IMR-90 (cell line): ENCODE results near the gene ACAD11. TPM values are rescaled to one million over a fixed set of nuclear protein-coding genes. Genes with fewer than 3 reads are reported as not detected.

Experiments used
- ATAC-seq: fragments of 200-7000 bp; cut with Tn5 transposase; 2 replicates; pipeline ENCODE4 v1.9.1; 2020; ENCODE audit warnings: low read depth, mild to moderate bottlenecking, moderate library complexity
- BruUV-seq: library from RNA; stranded (reverse); fragments of 400-500 nt; replicated peaks from 2 replicates; lab custom pipeline; 2021; lab: Mats Ljungman, UMichigan
- CTCF ChIA-PET: fragments of 300-600 bp; formaldehyde crosslinking; extraction: SDS; loops from one replicate; lab custom pipeline; 2021; ENCODE audit warnings: antibody characterized with exemption; lab: Yijun Ruan, JAX
- POLR2A ChIA-PET: fragments of 300-600 bp; sonication (Branson Sonifier 250); formaldehyde crosslinking; loops from one replicate; lab custom pipeline; 2022; ENCODE audit warnings: antibody characterized with exemption; ENCODE audit not compliant: unreplicated experiment; lab: Charles Lee
- DNase-seq: peaks from one replicate; pipeline ENCODE4 v3.0.0; 2013
- H2AFZ ChIP-seq: replicated peaks from 2 replicates; pipeline ENCODE3; 2013; ENCODE audit warnings: low read length, mild to moderate bottlenecking; ENCODE audit not compliant: poor library complexity
- H2AK5ac ChIP-seq: 2 replicates; pipeline ENCODE4 v1.6.1; 2013; ENCODE audit warnings: low read depth, low read length, inconsistent platforms
- H2AK9ac ChIP-seq: replicated peaks from 2 replicates; pipeline ENCODE3; 2013; ENCODE audit warnings: mild to moderate bottlenecking, low read depth, low read length, moderate library complexity; ENCODE audit not compliant: poor library complexity
- H2BK120ac ChIP-seq: 2 replicates; pipeline ENCODE4 v1.6.1; 2013; ENCODE audit warnings: low read depth, low read length, inconsistent platforms
- H2BK15ac ChIP-seq: 3 replicates; pipeline ENCODE4 v1.6.1; 2013; ENCODE audit warnings: low read depth, low read length, inconsistent platforms
- H2BK20ac ChIP-seq: 2 replicates; pipeline ENCODE4 v1.6.1; 2013; ENCODE audit warnings: low read depth, mild to moderate bottlenecking, inconsistent platforms, low read length, moderate library complexity
- H2BK5ac ChIP-seq: 2 replicates; pipeline ENCODE4 v1.6.1; 2013; ENCODE audit warnings: mild to moderate bottlenecking, low read depth, low read length, inconsistent platforms; ENCODE audit not compliant: poor library complexity, severe bottlenecking
- H3K14ac ChIP-seq: replicated peaks from 2 replicates; pipeline ENCODE4 v1.6.1; 2013; ENCODE audit warnings: low read depth, low read length, inconsistent platforms
- H3K18ac ChIP-seq: 2 replicates; pipeline ENCODE4 v1.6.1; 2013; ENCODE audit warnings: low read depth, low read length, control low read depth
- H3K23ac ChIP-seq: 2 replicates; pipeline ENCODE4 v1.6.1; 2013; ENCODE audit warnings: low read depth, low read length, inconsistent platforms
- H3K27ac ChIP-seq: 2 replicates; pipeline ENCODE4 v1.5.1; 2013; ENCODE audit warnings: mild to moderate bottlenecking, control low read depth, low read length; ENCODE audit not compliant: insufficient read depth
- H3K27me3 ChIP-seq: 2 replicates; pipeline ENCODE4 v1.6.1; 2013; ENCODE audit warnings: low read length; ENCODE audit not compliant: control insufficient read depth, insufficient read depth
- H3K36me3 ChIP-seq: 2 replicates; pipeline ENCODE4 v1.6.1; 2013; ENCODE audit warnings: low read length, mixed read lengths; ENCODE audit not compliant: control insufficient read depth, insufficient read depth
- H3K4ac ChIP-seq: 2 replicates; pipeline ENCODE4 v1.6.1; 2013; ENCODE audit warnings: low read depth, low read length, inconsistent platforms
- H3K4me1 ChIP-seq: 2 replicates; pipeline ENCODE4 v1.6.1; 2013; ENCODE audit warnings: low read length, mixed read lengths; ENCODE audit not compliant: control insufficient read depth, insufficient read depth
- H3K4me2 ChIP-seq: 2 replicates; pipeline ENCODE4 v1.6.1; 2013; ENCODE audit warnings: low read depth, mild to moderate bottlenecking, control low read depth, low read length, moderate library complexity
- H3K4me3 ChIP-seq: 2 replicates; pipeline ENCODE4 v1.5.1; 2013; ENCODE audit warnings: low read depth, mild to moderate bottlenecking, control low read depth, low read length, moderate library complexity; ENCODE audit not compliant: insufficient read depth
- H3K56ac ChIP-seq: 2 replicates; pipeline ENCODE4 v1.6.1; 2013; ENCODE audit warnings: low read length, inconsistent platforms; ENCODE audit not compliant: insufficient read depth; ENCODE audit errors: extremely low read depth
- H3K79me1 ChIP-seq, 2 experiments: 2 replicates each; pipeline ENCODE4 v1.6.1; 2013; ENCODE audit warnings: low read length in 2 of 2, inconsistent platforms in 1 of 2, low read depth in 1 of 2
- H3K9ac ChIP-seq: 2 replicates; pipeline ENCODE4 v1.6.1; 2013; ENCODE audit warnings: low read depth, low read length, control low read depth
- H3K9me1 ChIP-seq: 2 replicates; pipeline ENCODE4 v1.6.1; 2013; ENCODE audit warnings: low read length, inconsistent platforms; ENCODE audit not compliant: insufficient read depth
- H3K9me3 ChIP-seq: 2 replicates; pipeline ENCODE4 v1.6.1; 2013; ENCODE audit warnings: low read length; ENCODE audit not compliant: control insufficient read depth, insufficient read depth
- H4K20me1 ChIP-seq: 2 replicates; pipeline ENCODE4 v1.6.1; 2013; ENCODE audit warnings: low read length, inconsistent platforms; ENCODE audit not compliant: insufficient read depth
- H4K5ac ChIP-seq: 2 replicates; pipeline ENCODE4 v1.6.1; 2013; ENCODE audit warnings: mild to moderate bottlenecking, low read depth, low read length, control low read depth
- H4K8ac ChIP-seq, 2 experiments: 2 replicates each; pipeline ENCODE4 v1.6.1; 2013; ENCODE audit warnings: low read depth in 2 of 2, low read length in 2 of 2, control low read depth in 1 of 2, inconsistent platforms in 1 of 2
- H4K91ac ChIP-seq: 2 replicates; pipeline ENCODE4 v1.6.1; 2013; ENCODE audit warnings: low read depth, low read length, inconsistent platforms; ENCODE audit not compliant: insufficient read depth
- BHLHE40 ChIP-seq: fragments of 150-350 bp; IDR thresholded peaks from 2 replicates; pipeline ENCODE4 v1.6.1; 2016; ENCODE audit warnings: mild to moderate bottlenecking, low read depth, low read length
- CEBPB ChIP-seq: IDR thresholded peaks from 2 replicates; pipeline ENCODE4 v1.6.1; 2012; ENCODE audit warnings: low read depth, low read length, improper control_type of control experiment
- CHD1 ChIP-seq: IDR thresholded peaks from 2 replicates; pipeline ENCODE4 v1.6.1; 2012; ENCODE audit warnings: low read depth, low read length, improper control_type of control experiment
- FOS ChIP-seq: fragments of 150-350 bp; IDR thresholded peaks from 2 replicates; pipeline ENCODE4 v1.6.1; 2016; ENCODE audit warnings: low read depth, low read length
- MAFK ChIP-seq: IDR thresholded peaks from 2 replicates; pipeline ENCODE4 v1.6.1; 2012; ENCODE audit warnings: low read depth, low read length, improper control_type of control experiment
- MAZ ChIP-seq: IDR thresholded peaks from 2 replicates; pipeline ENCODE4 v1.6.1; 2012; ENCODE audit warnings: low read depth, mild to moderate bottlenecking, low read length, improper control_type of control experiment, moderate library complexity, borderline replicate concordance
- MXI1 ChIP-seq: IDR thresholded peaks from 2 replicates; pipeline ENCODE4 v1.6.1; 2012; ENCODE audit warnings: low read depth, mild to moderate bottlenecking, low read length, moderate library complexity, borderline replicate concordance
- NFE2L2 ChIP-seq: fragments of 150-350 bp; IDR thresholded peaks from 2 replicates; pipeline ENCODE4 v1.6.1; 2016; ENCODE audit warnings: low read depth, mild to moderate bottlenecking, low read length
- POLR2A ChIP-seq: IDR thresholded peaks from 2 replicates; pipeline ENCODE4 v1.6.1; 2012; ENCODE audit warnings: mild to moderate bottlenecking, low read depth, low read length
- RAD21 ChIP-seq: IDR thresholded peaks from 2 replicates; pipeline ENCODE4 v1.6.1; 2012; ENCODE audit warnings: low read length, improper control_type of control experiment
- RCOR1 ChIP-seq: IDR thresholded peaks from 2 replicates; pipeline ENCODE4 v1.6.1; 2012; ENCODE audit warnings: mild to moderate bottlenecking, low read length, improper control_type of control experiment; ENCODE audit not compliant: insufficient replicate concordance
- RFX5 ChIP-seq: IDR thresholded peaks from 2 replicates; pipeline ENCODE4 v1.8.0; 2012; ENCODE audit warnings: low read depth, mild to moderate bottlenecking, low read length, moderate library complexity
- SMC3 ChIP-seq: fragments of 150-350 bp; IDR thresholded peaks from 2 replicates; pipeline ENCODE4 v1.6.1; 2016; ENCODE audit warnings: low read depth, mild to moderate bottlenecking, antibody characterized with exemption, low read length, moderate library complexity
- WGBS, 2 experiments: methylation state at CpG; one replicate each; pipeline versions ENCODE4 v1.1.5 to v1.1.7; 2013; ENCODE audit warnings: missing lambda C conversion rate in 2 of 2; ENCODE audit not compliant: insufficient read length in 1 of 2; ENCODE audit errors: extremely low coverage in 2 of 2; 5-methylcytosine and 5-hydroxymethylcytosine counted together
- dilution Hi-C: fragments of 300-500 bp; cut with HindIII; formaldehyde crosslinking; loops from one replicate; pipeline ENCODE4 v1.14.3; 2018; ENCODE audit warnings: low sequenced_read_pairs; ENCODE audit not compliant: unreplicated experiment
- in situ Hi-C: fragments of 300-500 bp; cut with MboI; formaldehyde crosslinking; loops from 3 replicates; pipeline ENCODE4 v1.14.3; 2019; ENCODE audit warnings: low sequenced_read_pairs, inconsistent platforms, mixed read lengths
- intact Hi-C: fragments of 100-400 bp; cut with micrococcal nuclease; formaldehyde crosslinking; loops from 2 replicates; pipeline ENCODE4 v1.10.0; 2022
- polyA plus RNA-seq, 3 experiments: library from polyadenylated mRNA; depleted of rRNA; stranded (reverse); fragments of >200 nt; gene quantifications; 2 replicates each; pipeline ENCODE4 v1.2.3, GENCODE V29; 2012; ENCODE audit warnings: low replicate concordance in 1 of 3
- total RNA-seq: library from RNA; depleted of rRNA; stranded (reverse); fragments of >200 nt; gene quantifications from 2 replicates; pipeline ENCODE4 v1.2.3, GENCODE V29; 2012
- TF ChIP-seq, protein P1 (sequence below): conservative IDR thresholded peaks from 2 replicates; pipeline ENCODE4 v1.5.1; 2012; ENCODE audit warnings: mild to moderate bottlenecking, low read depth, low read length, improper control_type of control experiment
- TF ChIP-seq, protein P2 (sequence below): fragments of 150-350 bp; IDR thresholded peaks from 2 replicates; pipeline ENCODE4 v1.6.1; 2016; ENCODE audit warnings: low read depth, mild to moderate bottlenecking, low read length, moderate library complexity, borderline replicate concordance
- TF ChIP-seq, protein P3 (sequence below): fragments of 150-350 bp; IDR thresholded peaks from 2 replicates; pipeline ENCODE4 v1.6.1; 2017; ENCODE audit warnings: mild to moderate bottlenecking, antibody characterized with exemption, low read length, low read depth

Gene ACAD11
- total and polyA plus RNA-seq, 2 of the 4 experiments (the other 2 are of a cell fraction) = 16.0 to 18.8 TPM

DNA sequence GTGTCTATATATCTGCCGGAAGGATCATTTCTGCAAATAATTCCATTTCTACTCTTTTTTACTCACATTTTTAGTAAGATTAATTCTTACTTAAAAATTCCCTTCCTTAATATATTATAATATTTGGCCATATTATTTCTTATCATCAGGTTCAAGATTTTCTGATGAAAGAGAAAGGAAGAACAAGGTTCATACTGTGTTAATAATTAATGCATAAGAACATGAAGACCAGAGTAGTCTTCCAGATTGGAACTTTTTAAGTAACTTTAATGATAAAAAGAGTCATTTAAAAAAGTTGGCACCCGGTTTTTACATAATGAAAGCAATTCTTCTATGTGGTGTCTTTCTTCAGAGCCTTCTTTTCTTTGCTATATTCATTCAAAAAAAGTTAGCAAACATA is 61.9 kb downstream of the ACAD11 start:
- no peak overlapping the region for H2AK9ac ChIP-seq
- no peak overlapping the region for H4K91ac ChIP-seq
- no peak overlapping the region for H3K56ac ChIP-seq
- H3K27ac ChIP-seq = no peak overlapping the region
- H3K18ac ChIP-seq = no peak overlapping the region
- H2BK20ac ChIP-seq = no peak overlapping the region
- peaks cover 6% of the 10 kb centered on the region for H3K4me1 ChIP-seq
- CTCF ChIA-PET = interaction anchor here (0.6 kb wide), 2 partner anchors 72 to 1842 kb away, joined by 3 read pairs; no protein-coding TSS in a partner anchor
- H4K8ac ChIP-seq = no peak overlapping the region
- intact Hi-C loops = no loop called here
- no peak overlapping the region for H2BK5ac ChIP-seq
- in situ Hi-C loops = no loop called here
- POLR2A ChIA-PET = no interaction called here
- H3K14ac ChIP-seq = no peak overlapping the region
- no peak for ATAC-seq
- no peak overlapping the region for H4K5ac ChIP-seq
- H3K9me1 ChIP-seq = peaks cover 8% of the 10 kb centered on the region
- WGBS, 2 experiments = no CpG with 5 or more reads among the region's 2 CpGs
- TF ChIP-seq SMC3 (no peak), RAD21 (no peak), RCOR1 (no peak), BHLHE40 (no peak), MXI1 (no peak), FOS (no peak), MAZ (no peak), NFE2L2 (no peak), RFX5 (no peak), POLR2A (no peak), CHD1 (no peak), MAFK (no peak), CEBPB (no peak)
- TF ChIP-seq, protein P1, sequence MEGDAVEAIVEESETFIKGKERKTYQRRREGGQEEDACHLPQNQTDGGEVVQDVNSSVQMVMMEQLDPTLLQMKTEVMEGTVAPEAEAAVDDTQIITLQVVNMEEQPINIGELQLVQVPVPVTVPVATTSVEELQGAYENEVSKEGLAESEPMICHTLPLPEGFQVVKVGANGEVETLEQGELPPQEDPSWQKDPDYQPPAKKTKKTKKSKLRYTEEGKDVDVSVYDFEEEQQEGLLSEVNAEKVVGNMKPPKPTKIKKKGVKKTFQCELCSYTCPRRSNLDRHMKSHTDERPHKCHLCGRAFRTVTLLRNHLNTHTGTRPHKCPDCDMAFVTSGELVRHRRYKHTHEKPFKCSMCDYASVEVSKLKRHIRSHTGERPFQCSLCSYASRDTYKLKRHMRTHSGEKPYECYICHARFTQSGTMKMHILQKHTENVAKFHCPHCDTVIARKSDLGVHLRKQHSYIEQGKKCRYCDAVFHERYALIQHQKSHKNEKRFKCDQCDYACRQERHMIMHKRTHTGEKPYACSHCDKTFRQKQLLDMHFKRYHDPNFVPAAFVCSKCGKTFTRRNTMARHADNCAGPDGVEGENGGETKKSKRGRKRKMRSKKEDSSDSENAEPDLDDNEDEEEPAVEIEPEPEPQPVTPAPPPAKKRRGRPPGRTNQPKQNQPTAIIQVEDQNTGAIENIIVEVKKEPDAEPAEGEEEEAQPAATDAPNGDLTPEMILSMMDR = no peak
- TF ChIP-seq, protein P2, sequence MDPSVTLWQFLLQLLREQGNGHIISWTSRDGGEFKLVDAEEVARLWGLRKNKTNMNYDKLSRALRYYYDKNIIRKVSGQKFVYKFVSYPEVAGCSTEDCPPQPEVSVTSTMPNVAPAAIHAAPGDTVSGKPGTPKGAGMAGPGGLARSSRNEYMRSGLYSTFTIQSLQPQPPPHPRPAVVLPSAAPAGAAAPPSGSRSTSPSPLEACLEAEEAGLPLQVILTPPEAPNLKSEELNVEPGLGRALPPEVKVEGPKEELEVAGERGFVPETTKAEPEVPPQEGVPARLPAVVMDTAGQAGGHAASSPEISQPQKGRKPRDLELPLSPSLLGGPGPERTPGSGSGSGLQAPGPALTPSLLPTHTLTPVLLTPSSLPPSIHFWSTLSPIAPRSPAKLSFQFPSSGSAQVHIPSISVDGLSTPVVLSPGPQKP = no peak
- TF ChIP-seq, protein P3, sequence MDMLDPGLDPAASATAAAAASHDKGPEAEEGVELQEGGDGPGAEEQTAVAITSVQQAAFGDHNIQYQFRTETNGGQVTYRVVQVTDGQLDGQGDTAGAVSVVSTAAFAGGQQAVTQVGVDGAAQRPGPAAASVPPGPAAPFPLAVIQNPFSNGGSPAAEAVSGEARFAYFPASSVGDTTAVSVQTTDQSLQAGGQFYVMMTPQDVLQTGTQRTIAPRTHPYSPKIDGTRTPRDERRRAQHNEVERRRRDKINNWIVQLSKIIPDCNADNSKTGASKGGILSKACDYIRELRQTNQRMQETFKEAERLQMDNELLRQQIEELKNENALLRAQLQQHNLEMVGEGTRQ = no peak
- DNase-seq = no peak
- H2AK5ac ChIP-seq = no peak overlapping the region
- H3K4me3 ChIP-seq = no peak overlapping the region
- no peaks in the 10 kb centered on the region for H3K9me3 ChIP-seq
- no peak overlapping the region for H3K4me2 ChIP-seq
- peaks cover 5% of the 10 kb centered on the region for H3K36me3 ChIP-seq
- dilution Hi-C loops = no loop called here
- H2BK15ac ChIP-seq = no peak overlapping the region
- no peak overlapping the region for H2AFZ ChIP-seq
- H4K20me1 ChIP-seq = no peaks in the 10 kb centered on the region
- no peak overlapping the region for H2BK120ac ChIP-seq
- no TSS peak for BruUV-seq
- H3K27me3 ChIP-seq = no peaks in the 10 kb centered on the region
- peaks cover 0 to 8% of the 10 kb centered on the region in 2 experiments; a peak in 1 of 4 replicates for H3K79me1 ChIP-seq
- H3K9ac ChIP-seq = no peak overlapping the region
- H3K23ac ChIP-seq = no peak overlapping the region
- no peak overlapping the region for H3K4ac ChIP-seq
